ENCODE measurements around the gene FAM240B. TPM values are rescaled to one million over a fixed set of nuclear protein-coding genes. Genes with fewer than 3 reads are reported as not detected.

Gene FAM240B
- total and polyA plus RNA-seq, 2 experiments from 2014 or later, result not detected

DNA sequence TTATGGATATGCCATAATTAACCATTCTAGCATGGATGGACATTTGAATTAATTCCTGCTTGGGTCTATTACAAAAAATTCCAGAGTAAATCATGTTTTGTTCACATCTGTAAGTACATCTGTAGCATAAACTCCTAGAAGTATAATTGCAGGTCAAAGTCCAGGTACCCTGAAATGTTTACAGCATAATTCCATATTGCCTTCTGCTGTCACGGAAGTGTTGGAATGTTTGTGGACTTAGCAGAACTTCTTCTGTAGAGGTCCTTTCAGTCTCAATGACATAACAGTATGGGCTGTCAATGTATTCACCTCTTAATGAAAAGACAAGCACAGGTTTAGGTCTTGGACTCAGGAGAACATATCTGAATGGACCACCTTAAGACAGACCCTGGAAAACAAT is 1.8 kb downstream of the FAM240B start (continued):
- TF ChIP-seq ZNF462 (CRISPR knock-in tag; IDR thresholded peaks at IDR 0.05) (no peak), POLR2AphosphoS5 (IDR thresholded peaks at IDR 0.05; ENCODE audit: low read depth) (no peak)

DNA sequence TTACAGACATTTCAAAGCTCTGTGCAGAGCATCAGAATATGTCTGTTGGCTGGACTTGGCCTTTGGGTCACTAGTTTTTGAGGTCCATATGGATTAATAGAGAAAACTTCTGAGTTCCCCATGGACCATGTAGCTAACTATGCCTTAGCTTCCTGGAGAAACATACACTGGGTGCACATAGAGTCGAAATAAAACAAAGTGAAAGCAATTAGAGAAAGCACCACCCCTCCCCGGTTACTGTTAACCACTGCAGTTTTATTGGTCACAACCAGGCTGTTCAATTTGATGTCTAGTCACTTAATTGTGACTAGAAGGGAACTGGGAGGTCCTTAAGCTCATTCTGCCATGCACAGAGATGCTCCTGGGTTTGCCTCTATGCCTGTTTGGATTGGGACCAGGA is 4.2 kb downstream of the FAM240B start:
- Histone ChIP-seq H3K27me3 (ENCODE audit: insufficient read depth) (no peaks in the 10 kb centered on the region), H3K4me2 (no peak overlapping the region), H3K36me3 (ENCODE audit: insufficient read depth) (no peaks in the 10 kb centered on the region), H3K4me3 (no peak overlapping the region), H2AFZ (no peak overlapping the region), H3K79me2 (replicated peaks; ENCODE audit: insufficient read depth) (no peaks in the 10 kb centered on the region), H3K27ac (ENCODE audit: low read depth) (no peak overlapping the region), H3F3A (replicated peaks; ENCODE audit: low read depth) (no peaks in the 10 kb centered on the region), H4K20me1 (replicated peaks; ENCODE audit: insufficient read depth) (no peaks in the 10 kb centered on the region), H3K9me2 (ENCODE audit: insufficient read depth) (no peaks in the 10 kb centered on the region), H3K4me1 (ENCODE audit: insufficient read depth) (no peaks in the 10 kb centered on the region)
- Mint-ChIP-seq H3K9me3 (no peaks in the 10 kb centered on the region), H3K4me3 (no peak overlapping the region), H3K36me3 (ENCODE audit: low read depth) (no peaks in the 10 kb centered on the region), H3K27me3 (ENCODE audit: insufficient read depth, low read depth, poor library complexity) (peaks cover 2% of the 10 kb centered on the region), H3K27ac (no peak overlapping the region), H3K4me1 (peaks cover 3% of the 10 kb centered on the region; the same call in 1 of the 3 replicates)
- DNase-seq (ENCODE audit: low spot score) (no peak), ATAC-seq (no peak)
- TF ChIP-seq CREB1 (CRISPR knock-in tag; IDR thresholded peaks at IDR 0.05; ENCODE audit: low read depth), result no peak
- TF ChIP-seq NANOG (IDR thresholded peaks at IDR 0.05; ENCODE audit: borderline replicate concordance), result no peak
- TF ChIP-seq JUNB (IDR thresholded peaks at IDR 0.05; ENCODE audit: unreplicated experiment), result no peak
- TF ChIP-seq ZNF114 (CRISPR knock-in tag; IDR thresholded peaks at IDR 0.05), result no peak
- TF ChIP-seq POLR2AphosphoS5 (IDR thresholded peaks at IDR 0.05; ENCODE audit: low read depth), result no peak
- TF ChIP-seq CTCF (conservative IDR thresholded peaks at IDR 0.05; ENCODE audit: low read depth in 2 of 2), result no peak
- TF ChIP-seq EZH2 (IDR thresholded peaks at IDR 0.05; ENCODE audit: low read depth, unreplicated experiment), result no peak
- TF ChIP-seq EZH2phosphoT487 (IDR thresholded peaks at IDR 0.05; ENCODE audit: unreplicated experiment), result no peak
- no peak for TF ChIP-seq ZNF331 (CRISPR knock-in tag; IDR thresholded peaks at IDR 0.05; ENCODE audit: low read depth)
- TF ChIP-seq STAT1 (IDR thresholded peaks at IDR 0.05; ENCODE audit: unreplicated experiment), result no peak

Measured in GM23338 (cell line).